Kidney tubule cell (primary cell): ENCODE data around the gene LINC00632.

Source experiments
- DNase-seq: peaks from one replicate; pipeline ENCODE4 v3.0.0-alpha.2; 2018; ENCODE audit warnings: low spot score

Gene LINC00632

GRCh38 chrX:140765043-140765784, 55.7 kb downstream of the LINC00632 start:
- DNase-seq: no peak

- DNase-seq: peak; percentile 61
These were observed 56.6 kb downstream of the LINC00632 start for GRCh38 chrX:140766024-140766611.

- peak; percentile 7 for DNase-seq
These were observed 58.1 kb downstream of the LINC00632 start for GRCh38 chrX:140767646-140768045.

GRCh38 chrX:140775211-140775610, 65.7 kb downstream of the LINC00632 start:
- no peak for DNase-seq

GRCh38 chrX:140776320-140776719, 66.8 kb downstream of the LINC00632 start:
- DNase-seq: no peak

GRCh38 chrX:140794642-140795041, 85.1 kb downstream of the LINC00632 start:
- DNase-seq: no peak

- peak; percentile 24 for DNase-seq
These were observed 89.7 kb downstream of the LINC00632 start for GRCh38 chrX:140799216-140799615.

GRCh38 chrX:140804292-140804691, 94.7 kb downstream of the LINC00632 start:
- no peak for DNase-seq

GRCh38 chrX:140815868-140816267, 106.3 kb downstream of the LINC00632 start:
- DNase-seq: peak; percentile 4

GRCh38 chrX:140817943-140818342, 108.4 kb downstream of the LINC00632 start:
- peak; percentile 25 for DNase-seq

GRCh38 chrX:140821280-140821679, 111.7 kb downstream of the LINC00632 start:
- no peak for DNase-seq

GRCh38 chrX:140822184-140822583, 112.6 kb downstream of the LINC00632 start:
- no peak for DNase-seq

GRCh38 chrX:140822861-140823260, 113.3 kb downstream of the LINC00632 start:
- no peak for DNase-seq

GRCh38 chrX:140836874-140837273, 127.3 kb downstream of the LINC00632 start:
- no peak for DNase-seq
